Colonic mucosa (tissue), 4 donors: ENCODE data around the gene NR3C1. TPM values are rescaled to one million over a fixed set of nuclear protein-coding genes. Genes with fewer than 3 reads are reported as not detected.

ENCODE experiments used
- DNase-seq: peaks from one replicate; pipeline ENCODE4 v3.0.0-alpha.2; 2020
- H3K27ac ChIP-seq: fragments of 200-600 bp; one replicate; pipeline ENCODE4 v1.8.0; 2021
- H3K27me3 ChIP-seq: fragments of 200-600 bp; one replicate; pipeline ENCODE4 v1.8.0; 2021
- H3K36me3 ChIP-seq: fragments of 200-600 bp; one replicate; pipeline ENCODE4 v1.8.0; 2021
- H3K4me1 ChIP-seq: fragments of 200-600 bp; one replicate; pipeline ENCODE4 v1.8.0; 2021; ENCODE audit warnings: mild to moderate bottlenecking
- H3K4me3 ChIP-seq: fragments of 200-600 bp; one replicate; pipeline ENCODE4 v1.8.0; 2021
- H3K9ac ChIP-seq, 2 donors: one replicate each; pipeline ENCODE4 v1.7.0; 2013; ENCODE audit warnings: control low read depth in 2 of 2, low read depth in 2 of 2, low read length in 2 of 2
- H3K9me3 ChIP-seq: fragments of 200-600 bp; one replicate; pipeline ENCODE4 v1.8.0; 2021
- CTCF ChIP-seq: fragments of 200-600 bp; IDR thresholded peaks from one replicate; pipeline ENCODE4 v1.8.0; 2022; ENCODE audit warnings: antibody characterized with exemption, mild to moderate bottlenecking
- intact Hi-C: fragments of 100-400 bp; cut with DNase I; formaldehyde crosslinking; loops from one replicate; pipeline ENCODE4 v1.14.1; 2022
- total RNA-seq, 2 donors: library from RNA; stranded (reverse); fragmentation: NEBNext Ultra II Directional in 1 of 2; extraction: Animal tissue kit (Norgen Biotek cat#: 25700) in 1 of 2; gene quantifications; one replicate each; pipeline ENCODE4 v1.2.1, GENCODE V29; 2021
- donor health status: healthy.
- donor health status: DM: no; HTN: no; CAD: no.
- donor health status: DM: no; HTN: no; CAD: no.

Gene NR3C1
- total RNA-seq, 2 donors from 2014 or later: 13.0 to 23.5 TPM

- no peak for TF ChIP-seq CTCF
Observed at GRCh38 chr5:143258559-143259253, 144.8 kb downstream of the NR3C1 start.

GRCh38 chr5:143254819-143255218, 148.7 kb downstream of the NR3C1 start:
- no peaks in the 10 kb centered on the region for H3K36me3 ChIP-seq
- H3K27me3 ChIP-seq: no peaks in the 10 kb centered on the region
- DNase-seq: no peak
- H3K4me1 ChIP-seq: no peaks in the 10 kb centered on the region
- intact Hi-C loops: no loop called here
- H3K4me3 ChIP-seq: no peak overlapping the region
- no peak overlapping the region for H3K9ac ChIP-seq
- TF ChIP-seq CTCF: no peak
- H3K9me3 ChIP-seq: no peaks in the 10 kb centered on the region
- no peak overlapping the region for H3K27ac ChIP-seq

More at GRCh38 chr5:143258559-143259253, 144.8 kb downstream of the NR3C1 start:
- Histone ChIP-seq H3K9me3 (no peaks in the 10 kb centered on the region), H3K4me3 (no peak overlapping the region), H3K36me3 (no peaks in the 10 kb centered on the region), H3K27me3 (no peaks in the 10 kb centered on the region), H3K4me1 (no peaks in the 10 kb centered on the region), H3K9ac (no peak overlapping the region), H3K27ac (no peak overlapping the region)
- DNase-seq: no peak
- intact Hi-C loops: no loop called here

- DNase-seq: no peak
- no peaks in the 10 kb centered on the region for H3K36me3 ChIP-seq
Observed at GRCh38 chr5:143251946-143252345, 151.5 kb downstream of the NR3C1 start.

GRCh38 chr5:143251190-143251589, 152.3 kb downstream of the NR3C1 start:
- no peak overlapping the region for H3K27ac ChIP-seq
- no peak overlapping the region for H3K9ac ChIP-seq
- DNase-seq: no peak
- H3K27me3 ChIP-seq: no peaks in the 10 kb centered on the region
- no peaks in the 10 kb centered on the region for H3K4me1 ChIP-seq
- no peaks in the 10 kb centered on the region for H3K9me3 ChIP-seq
- H3K36me3 ChIP-seq: no peaks in the 10 kb centered on the region
- TF ChIP-seq CTCF: no peak
- no peak overlapping the region for H3K4me3 ChIP-seq
- intact Hi-C loops: no loop called here

More at GRCh38 chr5:143251946-143252345, 151.5 kb downstream of the NR3C1 start:
- no peaks in the 10 kb centered on the region for H3K9me3 ChIP-seq
- no peak overlapping the region for H3K27ac ChIP-seq
- intact Hi-C loops: no loop called here
- no peaks in the 10 kb centered on the region for H3K27me3 ChIP-seq
- no peak for TF ChIP-seq CTCF
- no peak overlapping the region for H3K9ac ChIP-seq
- H3K4me1 ChIP-seq: no peaks in the 10 kb centered on the region
- H3K4me3 ChIP-seq: no peak overlapping the region

- intact Hi-C loops: no loop called here
- Histone ChIP-seq H3K27ac (no peak overlapping the region), H3K36me3 (no peaks in the 10 kb centered on the region), H3K4me1 (no peaks in the 10 kb centered on the region), H3K27me3 (no peaks in the 10 kb centered on the region), H3K9me3 (no peaks in the 10 kb centered on the region), H3K4me3 (no peak overlapping the region), H3K9ac (no peak overlapping the region)
- no peak for DNase-seq
- no peak for TF ChIP-seq CTCF
Observed at GRCh38 chr5:143249851-143250250, 153.6 kb downstream of the NR3C1 start.
